Spleen (tissue), 11 donors: ENCODE data around the gene IFNGR1. TPM values are rescaled to one million over a fixed set of nuclear protein-coding genes. Genes with fewer than 3 reads are reported as not detected.

Experiments used
- DNase-seq: peaks from one replicate; pipeline ENCODE4 v3.0.0-alpha.2; 2020
- H3K27ac ChIP-seq, 8 donors: fragments of 200-600 bp; sonication (generic) in 7 of 8; 1 replicate in 4 of 8; 2 replicates in 4 of 8; pipeline versions ENCODE4 v1.5.0 to v1.8.0; 2016 to 2021; ENCODE audit warnings: inconsistent platforms in 4 of 8, mild to moderate bottlenecking in 4 of 8, moderate library complexity in 1 of 8
- H3K27me3 ChIP-seq, 7 donors: fragments of 200-600 bp; sonication (generic) in 6 of 7; replicated peaks in 1 of 7; 1 replicate in 4 of 7; 2 replicates in 3 of 7; pipeline versions ENCODE4 v1.5.0 to v1.8.0; 2016 to 2021; ENCODE audit warnings: inconsistent platforms in 3 of 7, mild to moderate bottlenecking in 1 of 7
- H3K36me3 ChIP-seq, 6 donors: fragments of 200-600 bp; sonication (generic) in 5 of 6; 1 replicate in 4 of 6; 2 replicates in 2 of 6; pipeline versions ENCODE4 v1.5.0 to v1.8.0; 2016 to 2021; ENCODE audit warnings: inconsistent platforms in 2 of 6
- H3K4me1 ChIP-seq, 6 donors: fragments of 200-600 bp; sonication (generic) in 5 of 6; 1 replicate in 3 of 6; 2 replicates in 3 of 6; pipeline versions ENCODE4 v1.5.0 to v1.8.0; 2016 to 2021; ENCODE audit warnings: inconsistent platforms in 3 of 6
- H3K4me3 ChIP-seq, 8 donors: fragments of 200-600 bp; sonication (generic) in 7 of 8; 1 replicate in 4 of 8; 2 replicates in 4 of 8; pipeline versions ENCODE4 v1.5.0 to v1.8.0; 2016 to 2021; ENCODE audit warnings: inconsistent platforms in 4 of 8, mild to moderate bottlenecking in 4 of 8, moderate library complexity in 2 of 8
- H3K9me3 ChIP-seq, 8 donors: fragments of 200-600 bp; sonication (generic) in 7 of 8; 1 replicate in 4 of 8; 2 replicates in 4 of 8; pipeline versions ENCODE4 v1.5.0 to v1.8.0; 2016 to 2021; ENCODE audit warnings: inconsistent platforms in 4 of 8
- POLR2A ChIP-seq, 3 donors: fragments of 450-650 bp; IDR thresholded peaks; one replicate each; pipeline ENCODE4 v1.5.1; 2017; ENCODE audit warnings: antibody characterized with exemption in 3 of 3, mild to moderate bottlenecking in 1 of 3
- POLR2AphosphoS5 ChIP-seq, 3 donors: sonication (generic); formaldehyde crosslinking; IDR thresholded peaks; one replicate each; pipeline ENCODE4 v1.5.1; 2017; ENCODE audit warnings: antibody characterized with exemption in 3 of 3
- WGBS, 5 donors: extraction: QIAGEN DNeasy Blood & Tissue Kit in 3 of 5; methylation state at CpG; one replicate each; pipeline versions ENCODE4 v1.1.5 to v1.1.7; 2013 to 2018; 5-methylcytosine and 5-hydroxymethylcytosine counted together
- intact Hi-C: fragments of 100-400 bp; cut with DNase I; formaldehyde crosslinking; loops from one replicate; pipeline ENCODE4 v1.15.0; 2023; ENCODE audit warnings: low total_unique reads
- polyA plus RNA-seq, 3 donors: library from polyadenylated mRNA; stranded (reverse); fragments of 200-250 nt; gene quantifications; one replicate each; pipeline ENCODE4 v1.2.1, GENCODE V29; 2013
- total RNA-seq, 7 donors: library from RNA; depleted of rRNA in 3 of 7; stranded (reverse); fragments of >200 nt in 3 of 7; fragmentation: NEBNext Ultra II Directional in 4 of 7; extraction: Animal tissue kit (Norgen Biotek cat#: 25700) in 4 of 7; gene quantifications; one replicate each; pipeline versions ENCODE4 v1.1.0 to v1.2.1, GENCODE V29; 2016 to 2021
- TF ChIP-seq, protein P1 (sequence below), 11 experiments: fragments of 200-600 bp in 7 of 11; fragments of 450-650 bp in 4 of 11; sonication (generic) in 4 of 11; IDR thresholded peaks in 8 of 11; conservative IDR thresholded peaks in 3 of 11; 1 replicate in 7 of 11; 2 replicates in 4 of 11; pipeline versions ENCODE4 v1.4.0 to v1.8.0; 2016 to 2021; ENCODE audit warnings: antibody characterized with exemption in 11 of 11, inconsistent platforms in 4 of 11, mild to moderate bottlenecking in 1 of 11
- donor health status: healthy with polysubstance abuse.
- donor health status: DM: no; HTN: no; CAD: no; lungs with moderate emphysema.
- donor health status: DM: no; HTN: no; CAD: no.
- donor health status: Bipolar disorder and iron deficiency.
- donor health status: healthy.
- donor health status: DM: no; HTN: no; CAD: no.
- donor health status: DM: yes; HTN: yes; CAD: no.

The IFNGR1 gene
- total and polyA plus RNA-seq, 10 donors = 119 to 291 (median 183) TPM

DNA sequence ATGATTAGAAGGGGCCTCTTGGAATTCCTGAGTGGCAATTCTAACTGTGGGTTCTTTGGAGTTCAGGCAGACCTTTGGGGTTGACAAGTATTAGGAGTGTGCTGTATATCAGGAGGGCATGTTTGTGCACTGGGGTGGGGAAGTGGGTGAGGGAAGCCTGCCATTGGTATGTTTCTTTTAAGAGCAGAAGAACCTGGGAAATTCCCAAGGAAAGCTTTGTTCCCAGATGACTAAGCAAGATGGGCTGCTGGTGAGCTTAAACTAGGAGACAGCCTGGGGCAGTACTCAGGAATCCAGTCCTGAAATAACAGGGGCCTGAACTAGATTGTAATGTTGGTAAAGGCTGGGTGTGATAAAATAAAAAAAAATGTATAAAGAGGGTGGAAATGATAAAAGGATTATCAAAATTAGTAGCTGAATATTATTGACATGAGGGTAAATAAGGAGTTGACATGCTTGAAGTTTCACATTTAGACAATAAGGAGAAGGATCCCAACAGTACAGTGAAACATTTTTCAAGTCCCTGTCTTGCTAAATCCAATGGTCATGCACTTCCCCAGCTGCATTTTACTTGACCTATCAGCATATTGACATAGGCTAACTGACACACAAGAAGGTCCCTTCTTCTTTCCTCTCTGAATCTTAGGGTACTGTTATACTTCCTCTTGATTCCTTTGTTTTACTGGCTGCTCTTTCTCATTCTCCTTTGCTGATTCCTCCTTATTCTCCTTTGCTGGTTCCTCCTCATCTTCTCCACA, 18.4 kb upstream of the IFNGR1 start:
- intact Hi-C loops = no loop called here
- Histone ChIP-seq H3K9me3 (peaks cover 0 to 5% (median 0%) of the 10 kb centered on the region in 8 donors), H3K4me1 (peaks cover 13 to 83% (median 55%) of the 10 kb centered on the region in 6 donors), H3K4me3 (no peak overlapping the region), H3K27ac (peak overlapping the region in 7 of 8 donors; percentile 25 to 100 (median 70)), H3K36me3 (no peaks in the 10 kb centered on the region), H3K27me3 (no peaks in the 10 kb centered on the region)
- no peak for DNase-seq
- TF ChIP-seq, protein P1, sequence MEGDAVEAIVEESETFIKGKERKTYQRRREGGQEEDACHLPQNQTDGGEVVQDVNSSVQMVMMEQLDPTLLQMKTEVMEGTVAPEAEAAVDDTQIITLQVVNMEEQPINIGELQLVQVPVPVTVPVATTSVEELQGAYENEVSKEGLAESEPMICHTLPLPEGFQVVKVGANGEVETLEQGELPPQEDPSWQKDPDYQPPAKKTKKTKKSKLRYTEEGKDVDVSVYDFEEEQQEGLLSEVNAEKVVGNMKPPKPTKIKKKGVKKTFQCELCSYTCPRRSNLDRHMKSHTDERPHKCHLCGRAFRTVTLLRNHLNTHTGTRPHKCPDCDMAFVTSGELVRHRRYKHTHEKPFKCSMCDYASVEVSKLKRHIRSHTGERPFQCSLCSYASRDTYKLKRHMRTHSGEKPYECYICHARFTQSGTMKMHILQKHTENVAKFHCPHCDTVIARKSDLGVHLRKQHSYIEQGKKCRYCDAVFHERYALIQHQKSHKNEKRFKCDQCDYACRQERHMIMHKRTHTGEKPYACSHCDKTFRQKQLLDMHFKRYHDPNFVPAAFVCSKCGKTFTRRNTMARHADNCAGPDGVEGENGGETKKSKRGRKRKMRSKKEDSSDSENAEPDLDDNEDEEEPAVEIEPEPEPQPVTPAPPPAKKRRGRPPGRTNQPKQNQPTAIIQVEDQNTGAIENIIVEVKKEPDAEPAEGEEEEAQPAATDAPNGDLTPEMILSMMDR (IDR thresholded peaks at IDR 0.05 in 8 of 11, conservative IDR thresholded peaks at IDR 0.05 in 3 of 11) = no peak
- TF ChIP-seq POLR2A (IDR thresholded peaks at IDR 0.05) (no peak), POLR2AphosphoS5 (IDR thresholded peaks at IDR 0.05) (no peak)

DNA sequence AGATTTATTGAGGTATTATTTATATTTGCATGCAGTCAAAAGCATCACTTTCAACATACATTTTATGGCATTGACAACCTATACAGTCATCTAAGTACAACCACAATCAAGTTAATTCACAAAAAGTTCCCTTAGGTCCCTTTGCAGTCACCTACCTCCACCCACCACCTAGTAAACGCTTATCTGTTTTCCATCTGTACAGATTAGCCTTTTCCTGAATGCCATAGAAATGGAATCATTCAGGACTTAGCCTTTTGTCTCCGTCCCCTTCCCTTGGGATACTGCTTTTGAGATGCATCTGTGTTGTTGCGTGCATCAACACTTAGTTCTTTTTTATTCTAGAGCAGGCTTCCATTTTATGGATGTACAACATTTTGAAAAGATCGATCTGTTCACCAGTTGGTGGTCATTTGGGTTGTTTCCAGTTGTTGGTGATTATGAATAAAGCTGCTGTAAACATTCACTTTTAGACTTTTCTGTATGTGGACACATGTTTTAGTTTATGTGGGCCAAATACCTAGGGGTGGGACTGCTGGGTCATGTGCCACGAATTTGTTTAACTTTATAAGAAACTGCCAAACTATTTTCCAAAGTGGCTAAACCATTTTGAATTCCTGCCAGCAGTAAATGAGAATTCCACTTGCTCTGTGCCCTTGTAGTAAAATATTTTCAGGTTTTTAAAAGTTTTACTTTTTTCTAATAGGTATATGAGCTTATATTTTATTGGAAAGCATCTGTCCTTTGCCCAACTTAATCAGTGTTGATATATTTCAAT, 17.6 kb upstream of the IFNGR1 start:
- intact Hi-C loops = no loop called here
- 83 to 92% (median 91%) methylated on average over 5 of the region's 5 CpGs for WGBS, 5 donors
- H3K9me3 ChIP-seq = peaks cover 0 to 5% (median 0%) of the 10 kb centered on the region in 8 donors
- H3K27ac ChIP-seq = peak overlapping the region in 6 of 8 donors; percentile 33 to 100 (median 74)
- no peaks in the 10 kb centered on the region for H3K36me3 ChIP-seq
- H3K4me1 ChIP-seq = peaks cover 16 to 91% (median 63%) of the 10 kb centered on the region in 6 donors
- TF ChIP-seq, protein P1 (IDR thresholded peaks at IDR 0.05 in 8 of 11, conservative IDR thresholded peaks at IDR 0.05 in 3 of 11) = no peak
- TF ChIP-seq POLR2A (IDR thresholded peaks at IDR 0.05) (no peak), POLR2AphosphoS5 (IDR thresholded peaks at IDR 0.05) (no peak)
- DNase-seq = no peak
- H3K4me3 ChIP-seq = no peak overlapping the region
- H3K27me3 ChIP-seq = no peaks in the 10 kb centered on the region

DNA sequence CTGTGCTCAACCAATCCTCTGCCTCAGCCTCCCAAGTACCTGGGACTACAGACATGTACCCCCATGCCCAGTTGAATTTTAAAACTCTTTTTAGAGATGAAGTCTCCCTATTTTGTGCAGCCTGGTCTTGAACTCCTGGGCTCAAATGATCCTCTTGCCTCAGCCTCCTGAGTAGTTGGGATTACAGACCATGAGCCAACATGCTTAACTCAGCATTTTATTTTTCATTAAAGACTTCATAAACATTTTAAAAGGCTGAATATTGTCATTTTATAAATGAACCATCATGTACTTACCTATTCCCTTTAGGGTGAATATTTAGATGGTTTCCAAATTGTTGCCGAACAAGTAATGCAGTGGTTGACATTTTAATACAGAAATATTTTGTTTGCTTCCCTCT, 16.5 kb upstream of the IFNGR1 start:
- H3K4me1 ChIP-seq = peaks cover 19 to 91% (median 68%) of the 10 kb centered on the region in 6 donors
- H3K4me3 ChIP-seq = no peak overlapping the region
- intact Hi-C loops = no loop called here
- WGBS, 5 donors = 95 to 100% (median 96%) methylated on average over 1 of the region's 1 CpG
- H3K27ac ChIP-seq = peak overlapping the region in 4 of 8 donors; percentile 87 to 100 (median 100)
- no peaks in the 10 kb centered on the region for H3K36me3 ChIP-seq
- peaks cover 0 to 5% (median 0%) of the 10 kb centered on the region in 8 donors for H3K9me3 ChIP-seq
- H3K27me3 ChIP-seq = no peaks in the 10 kb centered on the region
- DNase-seq = no peak
- no peak for TF ChIP-seq POLR2A (IDR thresholded peaks at IDR 0.05)
- no peak for TF ChIP-seq POLR2AphosphoS5 (IDR thresholded peaks at IDR 0.05)
- TF ChIP-seq, protein P1 (IDR thresholded peaks at IDR 0.05 in 8 of 11, conservative IDR thresholded peaks at IDR 0.05 in 3 of 11) = no peak
